GM10248 (cell line): ENCODE data around the gene SLC25A10.

ENCODE experiments used
- CTCF ChIA-PET: fragments of 300-600 bp; sonication (Branson Sonifier 250); formaldehyde crosslinking; extraction: SDS; loops from one replicate; lab custom pipeline; 2021; ENCODE audit warnings: antibody characterized with exemption; lab: Yijun Ruan, JAX
- POLR2A ChIA-PET: fragments of 350-650 bp; sonication (Branson Sonifier 250); formaldehyde crosslinking; extraction: SDS; loops from one replicate; lab custom pipeline; 2020; ENCODE audit warnings: antibody characterized with exemption; lab: Yijun Ruan, JAX
- DNase-seq: peaks from one replicate; pipeline ENCODE4 v3.0.0; 2012; ENCODE audit errors: extremely low spot score
- TF ChIP-seq, protein P1 (sequence below): IDR thresholded peaks from 2 replicates; pipeline ENCODE4 v1.5.1; 2012; ENCODE audit warnings: mild to moderate bottlenecking, low read depth; ENCODE audit errors: extremely low read depth, missing control alignments, control extremely low read depth

SLC25A10 gene

GRCh38 chr17:81684442-81684911, 27.6 kb upstream of the SLC25A10 start:
- POLR2A ChIA-PET = no interaction called here

DNA sequence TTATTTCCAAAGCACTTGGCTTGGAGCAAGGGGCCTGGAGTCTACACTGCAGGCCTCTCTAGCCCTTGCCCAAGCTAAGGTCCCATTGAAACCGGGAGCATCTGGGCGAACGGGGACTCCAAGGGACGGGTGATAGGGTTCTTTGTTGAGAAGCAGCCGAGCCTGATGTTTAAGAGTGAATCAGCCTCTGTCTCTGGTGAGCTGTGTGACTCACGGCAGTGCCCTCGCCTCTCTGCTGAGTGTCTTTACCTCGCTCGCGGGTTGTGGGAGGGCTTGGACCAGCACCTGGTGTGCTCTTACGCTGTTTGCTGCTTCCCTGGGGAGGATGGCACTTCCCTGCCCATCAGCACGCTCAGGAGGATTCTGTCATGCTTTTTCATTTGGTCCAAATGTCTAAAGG, 27.0 kb upstream of the SLC25A10 start:
- ChIA-PET POLR2A (interaction anchor here (0.6 kb wide), 1 partner anchor 31 kb away, joined by 5 read pairs; no protein-coding TSS in a partner anchor), CTCF (interaction anchor here (0.7 to 3.2 kb wide), 3 partner anchors 10 to 70 kb away, joined by 3 to 12 read pairs (median 4); partner anchors contain the start of gene MRPL12)
- DNase-seq = no peak

More at GRCh38 chr17:81684442-81684911, 27.6 kb upstream of the SLC25A10 start:
- TF ChIP-seq, protein P1, sequence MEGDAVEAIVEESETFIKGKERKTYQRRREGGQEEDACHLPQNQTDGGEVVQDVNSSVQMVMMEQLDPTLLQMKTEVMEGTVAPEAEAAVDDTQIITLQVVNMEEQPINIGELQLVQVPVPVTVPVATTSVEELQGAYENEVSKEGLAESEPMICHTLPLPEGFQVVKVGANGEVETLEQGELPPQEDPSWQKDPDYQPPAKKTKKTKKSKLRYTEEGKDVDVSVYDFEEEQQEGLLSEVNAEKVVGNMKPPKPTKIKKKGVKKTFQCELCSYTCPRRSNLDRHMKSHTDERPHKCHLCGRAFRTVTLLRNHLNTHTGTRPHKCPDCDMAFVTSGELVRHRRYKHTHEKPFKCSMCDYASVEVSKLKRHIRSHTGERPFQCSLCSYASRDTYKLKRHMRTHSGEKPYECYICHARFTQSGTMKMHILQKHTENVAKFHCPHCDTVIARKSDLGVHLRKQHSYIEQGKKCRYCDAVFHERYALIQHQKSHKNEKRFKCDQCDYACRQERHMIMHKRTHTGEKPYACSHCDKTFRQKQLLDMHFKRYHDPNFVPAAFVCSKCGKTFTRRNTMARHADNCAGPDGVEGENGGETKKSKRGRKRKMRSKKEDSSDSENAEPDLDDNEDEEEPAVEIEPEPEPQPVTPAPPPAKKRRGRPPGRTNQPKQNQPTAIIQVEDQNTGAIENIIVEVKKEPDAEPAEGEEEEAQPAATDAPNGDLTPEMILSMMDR = no peak
- CTCF ChIA-PET = interaction anchor here (1.2 to 3.2 kb wide), 3 partner anchors 9 to 23 kb away, joined by 3 to 12 read pairs (median 4); partner anchors contain the start of gene MRPL12
- no peak for DNase-seq

DNA sequence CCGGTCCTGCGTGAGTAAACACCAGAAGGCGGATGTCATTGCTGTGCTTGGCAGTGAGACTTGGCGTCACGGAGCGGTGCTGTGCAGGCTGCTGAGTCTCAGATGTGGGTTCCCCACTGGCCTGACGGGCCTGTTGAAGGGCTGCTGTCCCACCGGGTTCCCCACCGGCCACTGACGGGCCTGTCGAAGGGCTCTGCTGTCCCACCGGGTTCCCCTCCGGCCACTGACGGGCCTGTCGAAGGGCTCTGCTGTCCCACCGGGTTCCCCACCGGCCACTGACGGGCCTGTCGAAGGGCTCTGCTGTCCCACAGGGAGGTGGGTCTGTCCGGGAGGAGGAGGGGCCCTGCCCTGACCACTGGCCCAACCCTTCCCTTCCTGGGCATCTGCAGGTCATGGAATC, 25.5 kb upstream of the SLC25A10 start:
- CTCF ChIA-PET = no interaction called here
- TF ChIP-seq, protein P1 = no peak
- DNase-seq = no peak
- POLR2A ChIA-PET = no interaction called here

More for the DNA sequence above, 27.0 kb upstream of the SLC25A10 start:
- TF ChIP-seq, protein P1 = no peak

- ChIA-PET CTCF (interaction anchor here (2.6 kb wide), 1 partner anchor 12 kb away, joined by 7 read pairs; no protein-coding TSS in a partner anchor), POLR2A (no interaction called here)
- TF ChIP-seq, protein P1 = no peak
- DNase-seq = no peak
Measured at GRCh38 chr17:81687770-81688541, 24.1 kb upstream of the SLC25A10 start.

- CTCF ChIA-PET = interaction anchor here (2.6 kb wide), 1 partner anchor 12 kb away, joined by 7 read pairs; no protein-coding TSS in a partner anchor
- no peak for DNase-seq
- TF ChIP-seq, protein P1 = no peak
- POLR2A ChIA-PET = no interaction called here
Measured at GRCh38 chr17:81688616-81689015, 23.5 kb upstream of the SLC25A10 start.

DNA sequence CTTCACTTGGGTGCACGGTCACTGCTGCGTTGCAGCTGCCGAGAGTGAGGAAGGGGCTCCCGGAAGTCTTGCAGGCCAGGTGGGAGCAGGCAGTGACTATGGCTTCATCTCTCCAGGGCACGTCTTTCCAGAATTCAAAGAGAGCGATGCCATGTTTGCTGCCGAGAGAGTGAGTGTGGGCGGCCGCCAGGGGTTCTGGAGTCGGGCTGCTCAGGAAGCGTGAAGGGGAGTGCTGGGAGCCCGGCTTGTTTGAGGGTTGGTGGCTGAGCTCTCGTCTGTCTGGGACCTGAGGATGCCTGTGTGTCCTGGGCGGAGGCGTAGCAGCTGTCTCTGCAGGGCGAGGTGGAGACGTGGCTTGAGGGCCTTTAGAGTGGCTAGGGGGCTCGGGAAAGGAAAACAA, 22.0 kb upstream of the SLC25A10 start:
- CTCF ChIA-PET = interaction anchor here (1.4 kb wide), 1 partner anchor 11 kb away, joined by 3 read pairs; no protein-coding TSS in a partner anchor

More for the DNA sequence above, 22.0 kb upstream of the SLC25A10 start:
- POLR2A ChIA-PET = no interaction called here
- no peak for DNase-seq
- TF ChIP-seq, protein P1 = no peak
